ENCODE measurements around the gene SPINDOC. TPM values are rescaled to one million over a fixed set of nuclear protein-coding genes. Genes with fewer than 3 reads are reported as not detected.

SPINDOC gene
- total RNA-seq, 4 donors from 2014 or later, result 1.5 to 9.8 (median 5.2) TPM

DNA sequence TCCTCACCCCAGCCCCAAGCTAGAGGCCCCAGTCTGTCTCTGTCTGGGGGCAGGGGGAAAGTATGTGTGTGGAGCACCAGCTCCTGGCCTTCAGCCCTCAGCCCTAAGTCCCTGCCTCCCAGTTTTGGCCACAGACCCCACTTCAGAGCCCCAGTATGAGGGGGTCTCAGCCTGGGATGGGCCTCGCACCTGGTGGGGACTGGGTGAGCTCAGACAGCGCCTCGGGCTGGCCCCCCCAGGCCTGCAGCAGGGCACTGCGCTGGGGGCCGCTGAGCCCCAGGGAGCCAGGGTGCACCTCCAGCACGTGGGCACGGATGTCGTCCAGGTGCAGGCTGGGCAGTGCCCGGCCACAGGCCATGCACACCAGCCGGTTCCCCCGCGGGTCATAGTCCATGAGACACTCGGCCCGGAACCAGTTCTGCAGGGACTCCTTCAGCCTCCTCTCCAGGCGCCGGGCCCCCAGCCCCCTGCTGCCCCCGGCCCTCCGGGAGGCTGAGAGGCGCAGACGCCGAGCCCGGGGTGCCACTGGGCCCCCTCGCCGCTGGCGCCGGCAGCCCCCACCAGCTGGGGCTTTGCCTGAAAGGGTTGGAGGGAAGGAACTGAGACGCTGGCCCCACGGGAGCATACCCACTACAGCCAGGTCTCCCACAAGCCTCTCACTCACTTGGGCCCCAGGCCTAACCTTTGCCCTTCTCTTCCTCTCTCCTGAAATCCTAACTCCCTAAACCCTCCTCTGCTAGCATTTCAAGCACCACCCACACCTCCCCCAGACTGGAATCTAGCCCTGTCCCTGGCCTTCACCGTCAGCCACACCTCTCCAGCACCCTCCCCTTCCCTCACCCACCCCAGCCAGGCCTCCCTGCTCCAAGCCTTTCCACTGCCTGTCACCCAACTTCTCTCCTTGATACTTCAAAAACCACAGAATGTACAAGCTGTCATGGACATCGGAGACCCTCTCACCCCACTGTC, 48.3 kb upstream of the SPINDOC start:
- peak; percentile 68 for DNase-seq
- in situ Hi-C loops (cut with MboI; ENCODE audit: low pct_ligation_motif_present in 1 of 4, low pct_unique_long_range_greater_than_20kb in 1 of 4, low sequenced_read_pairs in 3 of 4) (loop anchor here in 1 of 4 donors (10.0 kb wide), 1 partner anchor 180 kb away; no protein-coding TSS in a partner anchor), intact Hi-C loops (cut with DNase I; ENCODE audit: low total_unique reads) (loop anchor here (5.0 to 10.0 kb wide), 2 partner anchors 47 to 80 kb away; partner anchors contain the start of genes RTN3 and SPINDOC)
- WGBS, 2 donors (ENCODE audit: low coverage in 1 of 2), result 10 to 57% methylated on average over 1 to 13 of the region's 30 CpGs
- Histone ChIP-seq H3K27me3 (peaks cover 13% of the 10 kb centered on the region), H3K9me3 (no peaks in the 10 kb centered on the region), H3K4me3 (peak overlapping the region in 1 of 4 donors; percentile 27), H3K4me1 (peaks cover 25 to 69% (median 56%) of the 10 kb centered on the region in 4 donors), H3K36me3 (no peaks in the 10 kb centered on the region), H3K27ac (peak overlapping the region; percentile 67 to 89 (median 82))
- TF ChIP-seq EP300 (IDR thresholded peaks at IDR 0.05; ENCODE audit: low read depth) (no peak), POLR2A (IDR thresholded peaks at IDR 0.05) (no peak), POLR2AphosphoS5 (IDR thresholded peaks at IDR 0.05) (no peak), CTCF (IDR thresholded peaks at IDR 0.05) (no peak)

DNA sequence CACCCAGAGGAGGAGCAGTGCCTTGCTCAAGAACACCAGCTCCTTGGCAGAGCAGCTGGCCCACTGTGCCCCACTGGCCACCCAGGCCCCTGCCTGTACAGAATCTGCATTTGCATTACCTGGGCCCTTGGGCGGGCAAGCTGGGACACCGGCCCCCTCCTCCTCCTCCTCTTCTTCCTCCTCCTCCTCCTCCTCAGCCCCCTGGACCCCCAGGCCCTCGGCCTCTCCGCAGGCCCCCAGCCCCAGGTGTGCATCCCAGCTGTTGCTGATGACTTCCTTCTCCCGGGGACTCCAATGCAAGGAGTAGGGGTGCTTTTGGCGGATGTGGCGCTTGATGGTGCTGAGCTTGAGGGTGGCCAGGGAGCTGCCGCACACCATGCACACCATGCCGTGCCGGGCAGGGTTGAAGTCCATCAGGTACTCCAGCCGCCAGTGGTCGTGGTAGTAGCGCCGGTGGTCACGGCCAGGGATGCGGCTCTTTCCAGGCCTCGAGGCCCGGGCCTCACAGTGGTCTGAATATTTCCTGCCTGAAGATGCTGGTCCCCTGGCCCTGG, 47.5 kb upstream of the SPINDOC start:
- intact Hi-C loops (cut with DNase I; ENCODE audit: low total_unique reads), result loop anchor here (2.0 to 10.0 kb wide), 3 partner anchors 47 to 175 kb away; partner anchors contain the start of genes RTN3 and SPINDOC
- peaks cover 20% of the 10 kb centered on the region for H3K27me3 ChIP-seq
- no peak for TF ChIP-seq POLR2AphosphoS5 (IDR thresholded peaks at IDR 0.05)
- TF ChIP-seq EP300 (IDR thresholded peaks at IDR 0.05; ENCODE audit: low read depth), result no peak
- TF ChIP-seq POLR2A (IDR thresholded peaks at IDR 0.05), result no peak
- TF ChIP-seq CTCF (IDR thresholded peaks at IDR 0.05), result no peak
- no peaks in the 10 kb centered on the region for H3K9me3 ChIP-seq
- peaks cover 25 to 70% (median 57%) of the 10 kb centered on the region in 4 donors for H3K4me1 ChIP-seq
- no peaks in the 10 kb centered on the region for H3K36me3 ChIP-seq
- peak overlapping the region in 3 of 4 donors; percentile 79 to 89 (median 89) for H3K27ac ChIP-seq
- in situ Hi-C loops (cut with MboI; ENCODE audit: low pct_ligation_motif_present in 1 of 4, low pct_unique_long_range_greater_than_20kb in 1 of 4, low sequenced_read_pairs in 3 of 4), result loop anchor here in 1 of 4 donors (10.0 kb wide), 1 partner anchor 179 kb away; no protein-coding TSS in a partner anchor
- peak; percentile 16 for DNase-seq
- 59 to 90% methylated on average over 2 to 16 of the region's 18 CpGs for WGBS, 2 donors (ENCODE audit: low coverage in 1 of 2)
- no peak overlapping the region for H3K4me3 ChIP-seq

DNA sequence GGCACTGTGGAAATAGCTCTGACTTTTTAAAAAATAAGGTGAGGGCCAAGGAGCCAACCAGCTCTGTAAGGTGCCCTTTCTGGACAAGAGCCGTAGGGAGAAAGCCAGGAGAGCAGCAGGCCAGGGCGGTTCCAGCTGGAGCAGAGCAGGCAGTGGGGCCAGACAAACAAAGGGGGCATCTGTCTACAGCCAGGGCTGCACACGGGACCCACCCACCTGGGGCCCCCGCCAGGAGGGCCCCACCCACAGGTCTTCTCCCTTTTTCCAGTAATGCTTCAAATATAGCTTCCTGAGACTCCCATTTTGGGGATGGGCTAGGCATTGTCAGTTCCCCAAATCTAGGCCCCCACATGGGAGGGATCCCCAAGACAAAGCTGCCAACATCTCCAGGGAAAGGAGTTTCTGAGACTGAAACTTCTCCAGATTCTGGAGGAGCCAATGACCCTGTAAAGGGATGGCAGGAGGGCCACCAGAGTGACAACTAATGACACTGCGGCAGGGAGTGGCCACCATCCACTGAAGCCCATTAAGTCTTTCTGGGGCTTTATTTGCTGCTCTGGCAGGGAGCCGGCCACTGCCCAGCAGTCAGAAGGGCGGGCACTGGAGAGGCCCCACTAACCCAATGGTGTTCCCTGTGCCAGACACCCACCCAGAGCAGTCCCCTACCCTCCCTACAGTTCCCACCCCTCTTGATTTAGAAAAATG, 46.6 kb upstream of the SPINDOC start:
- WGBS, 2 donors (ENCODE audit: low coverage in 1 of 2), result 51 to 70% methylated on average over 2 to 7 of the region's 7 CpGs
- Histone ChIP-seq H3K27ac (peak overlapping the region; percentile 81 to 89 (median 86)), H3K4me1 (peaks cover 25 to 70% (median 57%) of the 10 kb centered on the region in 4 donors), H3K9me3 (no peaks in the 10 kb centered on the region), H3K4me3 (peak overlapping the region in 1 of 4 donors; percentile 91), H3K27me3 (peaks cover 25% of the 10 kb centered on the region), H3K36me3 (no peaks in the 10 kb centered on the region)
- in situ Hi-C loops (cut with MboI; ENCODE audit: low pct_ligation_motif_present in 1 of 4, low pct_unique_long_range_greater_than_20kb in 1 of 4, low sequenced_read_pairs in 3 of 4) (loop anchor here in 1 of 4 donors (10.0 kb wide), 1 partner anchor 178 kb away; no protein-coding TSS in a partner anchor), intact Hi-C loops (cut with DNase I; ENCODE audit: low total_unique reads) (loop anchor here (2.0 to 10.0 kb wide), 3 partner anchors 46 to 174 kb away; partner anchors contain the start of genes RTN3 and SPINDOC)
- no peak for DNase-seq
- no peak for TF ChIP-seq EP300 (IDR thresholded peaks at IDR 0.05; ENCODE audit: low read depth)
- TF ChIP-seq POLR2AphosphoS5 (IDR thresholded peaks at IDR 0.05), result no peak
- TF ChIP-seq POLR2A (IDR thresholded peaks at IDR 0.05), result no peak
- TF ChIP-seq CTCF (IDR thresholded peaks at IDR 0.05), result no peak
